Ascending aorta (tissue), 2 donors: Measurements from ENCODE around the gene CACNA1B. TPM values are rescaled to one million over a fixed set of nuclear protein-coding genes. Genes with fewer than 3 reads are reported as not detected.

ENCODE experiments used
- DNase-seq, 2 donors: peaks; one replicate each; pipeline ENCODE4 v3.0.0-alpha.2; 2019; ENCODE audit warnings: low spot score in 2 of 2
- H3K27ac ChIP-seq, 2 donors: fragments of 200-600 bp; sonication (generic); one replicate each; pipeline ENCODE4 v1.5.1; 2016 to 2017; ENCODE audit warnings: mild to moderate bottlenecking in 1 of 2
- H3K27me3 ChIP-seq: fragments of 200-600 bp; sonication (generic); one replicate; pipeline ENCODE4 v1.5.1; 2017
- H3K36me3 ChIP-seq, 2 donors: fragments of 200-600 bp; sonication (generic); one replicate each; pipeline ENCODE4 v1.5.1; 2016
- H3K4me1 ChIP-seq, 2 donors: fragments of 200-600 bp; sonication (generic); one replicate each; pipeline ENCODE4 v1.5.1; 2016 to 2017; ENCODE audit warnings: mild to moderate bottlenecking in 1 of 2
- H3K4me3 ChIP-seq, 2 donors: fragments of 200-600 bp; sonication (generic); one replicate each; pipeline ENCODE4 v1.5.1; 2016 to 2017; ENCODE audit warnings: mild to moderate bottlenecking in 1 of 2
- H3K9me3 ChIP-seq, 2 donors: fragments of 200-600 bp; sonication (generic); one replicate each; pipeline ENCODE4 v1.5.1; 2016
- CTCF ChIP-seq, 3 experiments: fragments of 200-600 bp in 2 of 3; fragments of 450-650 bp in 1 of 3; sonication (generic) in 2 of 3; IDR thresholded peaks; one replicate each; pipeline ENCODE4 v1.5.1; 2016 to 2019; ENCODE audit warnings: antibody characterized with exemption in 3 of 3, mild to moderate bottlenecking in 1 of 3, moderate library complexity in 1 of 3
- intact Hi-C: fragments of 100-400 bp; cut with DNase I; formaldehyde crosslinking; loops from one replicate; pipeline ENCODE4 v1.15.1; 2023
- total RNA-seq: library from RNA; depleted of rRNA; stranded (reverse); fragments of >200 nt; gene quantifications from one replicate; pipeline ENCODE4 v1.1.0, GENCODE V29; 2016

Gene CACNA1B
- total RNA-seq, 1 donor from 2014 or later = not detected

GRCh38 chr9:138040446-138041430 lies 163.2 kb downstream of the CACNA1B start:
- Histone ChIP-seq H3K36me3 (no peaks in the 10 kb centered on the region), H3K4me3 (no peak overlapping the region), H3K27ac (no peak overlapping the region), H3K27me3 (no peaks in the 10 kb centered on the region), H3K9me3 (no peaks in the 10 kb centered on the region), H3K4me1 (no peaks in the 10 kb centered on the region)
- peak in 1 of 2 donors; percentile 33 for DNase-seq
- intact Hi-C loops = no loop called here
- no peak for TF ChIP-seq CTCF (IDR thresholded peaks at IDR 0.05)

- Histone ChIP-seq H3K4me1 (no peaks in the 10 kb centered on the region), H3K27ac (no peak overlapping the region), H3K36me3 (no peaks in the 10 kb centered on the region), H3K9me3 (no peaks in the 10 kb centered on the region), H3K4me3 (no peak overlapping the region), H3K27me3 (no peaks in the 10 kb centered on the region)
- TF ChIP-seq CTCF (IDR thresholded peaks at IDR 0.05) = no peak
- intact Hi-C loops = no loop called here
- DNase-seq = no peak
Observed at GRCh38 chr9:138042146-138042545, 164.6 kb downstream of the CACNA1B start.

- Histone ChIP-seq H3K4me3 (no peak overlapping the region), H3K36me3 (no peaks in the 10 kb centered on the region), H3K4me1 (no peaks in the 10 kb centered on the region), H3K9me3 (no peaks in the 10 kb centered on the region), H3K27me3 (no peaks in the 10 kb centered on the region), H3K27ac (no peak overlapping the region)
- TF ChIP-seq CTCF (IDR thresholded peaks at IDR 0.05) = no peak
- intact Hi-C loops = no loop called here
- DNase-seq = peak in 1 of 2 donors; percentile 38
Observed at GRCh38 chr9:138042640-138043039, 165.1 kb downstream of the CACNA1B start.

GRCh38 chr9:138043061-138043410 lies 165.5 kb downstream of the CACNA1B start:
- Histone ChIP-seq H3K9me3 (no peaks in the 10 kb centered on the region), H3K27me3 (no peaks in the 10 kb centered on the region), H3K4me3 (no peak overlapping the region), H3K4me1 (no peaks in the 10 kb centered on the region), H3K27ac (no peak overlapping the region), H3K36me3 (no peaks in the 10 kb centered on the region)
- TF ChIP-seq CTCF (IDR thresholded peaks at IDR 0.05) = no peak
- intact Hi-C loops = no loop called here
- peak in 1 of 2 donors; percentile 28 for DNase-seq

- H3K4me3 ChIP-seq = no peak overlapping the region
- intact Hi-C loops = no loop called here
- H3K4me1 ChIP-seq = no peaks in the 10 kb centered on the region
- H3K27ac ChIP-seq = no peak overlapping the region
- no peaks in the 10 kb centered on the region for H3K36me3 ChIP-seq
- no peaks in the 10 kb centered on the region for H3K9me3 ChIP-seq
- no peak for TF ChIP-seq CTCF (IDR thresholded peaks at IDR 0.05)
- peak in 1 of 2 donors; percentile 30 for DNase-seq
- no peaks in the 10 kb centered on the region for H3K27me3 ChIP-seq
Observed at GRCh38 chr9:138043411-138044345, 166.1 kb downstream of the CACNA1B start.
